HG03108 (cell line): ENCODE measurements around the gene GATB.
"Not testable (repeated sequence)": the region's sequence is repeated elsewhere in the genome, so short reads cannot be mapped to it uniquely, and the experiment has no call there.

ENCODE experiments used
- ATAC-seq: cut with Tn5 transposase; IDR thresholded peaks from one replicate; pipeline ENCODE4 v1.9.1; 2021; ENCODE audit warnings: moderate library complexity; ENCODE audit not compliant: unreplicated experiment

The GATB gene

DNA sequence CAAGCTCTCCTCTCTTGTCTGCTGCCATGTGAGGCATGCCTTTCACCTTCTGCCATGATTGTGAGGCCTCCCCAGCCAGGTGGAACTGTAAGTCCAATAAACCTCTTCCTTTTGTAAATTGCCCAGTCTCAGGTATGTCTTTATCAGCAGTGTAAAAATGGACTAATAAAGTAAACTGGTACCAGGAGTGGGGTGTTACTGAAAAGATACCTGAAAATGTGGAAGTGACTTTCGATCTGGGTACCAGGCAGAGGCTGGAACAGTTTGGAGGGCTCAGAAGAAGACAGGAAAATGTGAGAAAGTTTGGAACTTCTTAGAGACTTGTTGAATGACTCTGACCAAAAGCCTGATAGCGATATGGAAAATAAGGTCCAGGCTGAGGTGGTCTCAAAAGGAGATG is 24.0 kb downstream of the GATB start:
- not testable (repeated sequence) for ATAC-seq

DNA sequence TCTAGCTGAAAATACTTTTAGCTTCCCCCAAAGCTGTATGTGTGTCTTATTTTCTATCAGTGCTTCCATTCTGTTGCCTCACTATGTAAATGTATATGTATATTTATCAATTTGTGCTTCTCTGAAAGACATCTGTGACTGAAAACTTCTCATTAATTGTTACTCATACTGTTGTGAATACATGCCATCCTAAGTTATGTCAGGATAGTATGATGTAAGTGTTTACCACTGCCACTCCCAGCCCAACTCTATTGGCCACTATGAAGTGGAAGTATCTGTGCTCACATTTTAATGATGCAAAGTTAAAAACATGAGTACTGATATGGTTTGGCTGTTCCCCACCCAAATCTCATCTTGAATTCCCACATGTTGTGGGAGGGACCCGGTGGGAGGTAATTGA is 24.4 kb downstream of the GATB start:
- no peak for ATAC-seq

DNA sequence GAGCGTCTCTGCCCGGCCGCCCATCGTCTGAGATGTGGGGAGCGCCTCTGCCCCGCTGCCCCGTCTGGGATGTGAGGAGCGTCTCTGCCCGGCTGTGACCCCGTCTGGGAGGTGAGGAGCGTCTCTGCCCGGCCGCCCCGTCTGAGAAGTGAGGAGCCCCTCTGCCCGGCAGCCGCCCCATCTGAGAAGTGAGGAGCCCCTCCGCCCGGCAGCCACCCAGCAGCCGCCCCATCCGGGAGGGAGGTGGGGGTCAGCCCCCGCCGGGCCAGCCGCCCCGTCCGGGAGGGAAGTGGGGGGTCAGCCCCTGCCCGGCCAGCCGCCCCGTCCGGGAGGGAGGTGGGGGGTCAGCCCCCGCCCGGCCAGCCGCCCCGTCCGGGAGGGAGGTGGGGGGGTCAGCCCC is 29.1 kb downstream of the GATB start:
- not testable (repeated sequence) for ATAC-seq

DNA sequence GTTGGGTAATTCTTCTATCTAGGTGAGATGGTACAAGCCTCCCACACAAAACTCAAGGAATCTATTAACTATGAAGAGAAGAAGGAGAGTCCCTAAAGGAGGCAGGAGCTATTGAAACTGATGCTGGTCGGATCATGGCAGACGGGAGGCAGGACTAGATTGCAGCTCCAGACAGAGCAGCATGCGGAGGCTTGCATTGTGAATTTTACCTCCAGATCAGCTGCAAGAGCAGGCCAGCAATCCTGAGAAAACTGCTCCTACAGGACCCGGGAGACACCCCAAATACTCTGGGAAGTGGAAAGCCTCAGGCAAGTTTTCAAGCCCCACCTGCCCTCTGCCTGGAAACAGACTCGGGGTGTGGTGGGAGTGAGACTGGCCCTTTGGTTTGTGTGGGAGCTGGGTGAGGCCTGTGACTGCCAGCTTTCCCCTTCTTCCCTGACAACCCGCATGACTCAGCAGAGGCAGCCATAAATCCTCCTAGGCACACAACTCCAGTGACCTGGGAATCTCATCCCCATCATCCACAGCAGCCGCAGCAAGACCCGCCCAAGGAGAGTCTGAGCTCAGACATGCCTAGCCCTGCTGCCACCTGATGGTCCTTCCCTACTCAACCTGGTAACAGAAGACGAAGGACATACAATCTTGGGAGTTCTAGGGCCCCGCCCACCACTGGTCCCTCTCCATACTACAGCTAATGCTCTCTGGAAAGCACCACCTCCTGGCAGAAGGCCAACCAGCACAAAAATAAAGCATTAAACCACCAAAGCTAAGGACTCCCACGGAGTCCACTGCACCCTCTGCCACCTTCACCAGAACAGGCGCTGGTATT is 30.9 kb downstream of the GATB start:
- ATAC-seq = no peak

DNA sequence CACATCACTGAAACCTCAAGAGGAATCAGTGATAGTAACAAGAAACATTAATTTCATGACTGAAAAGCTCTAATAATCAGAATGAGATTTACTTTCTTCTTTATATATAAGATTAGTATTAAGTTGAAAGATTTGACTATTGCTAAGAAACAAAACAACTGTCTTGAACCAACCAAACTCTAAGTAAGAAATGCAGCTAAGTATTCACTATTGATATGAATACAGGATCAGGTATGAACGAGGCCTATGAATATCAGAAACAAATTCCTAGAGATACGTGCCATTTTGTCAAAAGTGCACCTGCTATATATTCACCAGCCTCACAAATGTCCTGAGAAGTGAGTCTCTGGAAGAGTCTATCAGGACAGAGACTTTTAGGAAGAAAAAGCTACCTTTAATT is 32.1 kb downstream of the GATB start:
- no peak for ATAC-seq

DNA sequence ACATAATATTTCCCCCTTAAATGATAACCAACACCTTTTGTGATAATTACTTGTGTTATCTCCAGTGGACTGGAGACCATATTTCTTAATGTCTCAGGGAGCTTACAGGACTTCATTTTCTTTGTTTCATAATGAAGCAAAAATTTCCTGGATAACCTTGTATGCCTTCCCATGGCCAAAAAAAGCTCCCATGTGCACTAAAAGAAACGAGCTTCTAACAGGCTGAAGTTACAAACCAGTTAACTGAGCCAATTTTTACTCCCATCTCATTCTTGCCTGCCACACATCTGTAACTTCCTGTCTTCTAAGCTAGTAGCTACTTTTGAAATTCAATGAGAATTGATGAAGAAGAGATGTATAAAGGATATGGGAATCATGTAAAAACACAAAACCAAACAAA is 32.8 kb downstream of the GATB start:
- ATAC-seq = no peak

DNA sequence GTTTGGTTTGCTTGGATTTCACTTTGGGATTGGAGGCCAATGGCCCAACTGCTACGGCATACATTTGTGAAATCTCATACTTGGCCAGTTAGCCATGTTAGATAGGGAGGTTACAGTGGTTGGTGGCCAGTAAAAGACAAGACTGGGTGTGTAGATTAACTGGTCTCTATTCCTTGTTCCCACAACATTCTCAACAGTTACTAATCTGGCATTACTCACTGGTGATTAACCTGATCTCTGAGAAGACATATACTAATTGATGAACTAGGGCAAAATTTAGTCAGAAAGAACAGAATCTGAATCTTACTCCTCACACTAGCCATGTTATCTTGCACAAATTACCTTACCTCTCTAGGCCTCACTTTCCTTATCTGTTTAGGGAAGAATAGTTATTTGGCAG is 33.4 kb downstream of the GATB start:
- no peak for ATAC-seq

DNA sequence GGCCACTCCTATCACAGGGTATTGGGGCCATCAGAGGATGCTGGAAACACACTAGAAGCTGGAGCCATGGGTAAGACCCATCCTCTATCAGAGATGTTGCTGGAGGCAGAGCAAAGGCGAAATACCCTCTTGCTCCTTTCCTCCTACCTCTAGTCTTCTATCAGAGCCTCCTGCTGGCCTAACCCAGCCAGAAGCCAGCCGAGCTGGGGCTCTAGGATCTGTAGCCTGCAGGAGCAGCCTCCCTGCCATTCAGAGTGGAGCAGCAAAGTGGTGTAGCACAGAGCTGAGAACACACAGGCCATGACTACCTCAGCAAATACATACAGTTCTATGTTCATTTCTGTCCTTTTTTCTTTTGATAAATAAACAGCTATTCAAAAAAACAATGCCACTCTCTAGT is 35.7 kb downstream of the GATB start:
- ATAC-seq = no peak

DNA sequence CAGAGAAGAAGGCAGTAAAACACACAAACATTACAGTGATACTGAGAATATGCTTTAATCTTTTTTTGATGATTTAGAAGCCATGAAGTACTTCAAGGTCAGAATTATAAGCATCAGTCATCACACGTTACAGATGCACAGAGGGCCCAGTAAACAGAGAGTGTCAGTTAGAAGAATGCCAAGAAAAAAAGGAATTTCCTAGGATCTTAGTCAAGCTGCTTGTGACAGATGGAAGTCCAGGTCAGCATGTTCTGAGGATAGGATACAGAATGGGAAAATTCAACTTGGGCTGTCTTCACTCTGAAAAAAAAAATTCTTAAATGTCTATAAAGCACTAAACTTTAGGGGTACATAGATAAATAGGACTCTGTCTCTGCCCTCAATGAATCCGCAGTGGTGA is 38.9 kb downstream of the GATB start:
- ATAC-seq = no peak

DNA sequence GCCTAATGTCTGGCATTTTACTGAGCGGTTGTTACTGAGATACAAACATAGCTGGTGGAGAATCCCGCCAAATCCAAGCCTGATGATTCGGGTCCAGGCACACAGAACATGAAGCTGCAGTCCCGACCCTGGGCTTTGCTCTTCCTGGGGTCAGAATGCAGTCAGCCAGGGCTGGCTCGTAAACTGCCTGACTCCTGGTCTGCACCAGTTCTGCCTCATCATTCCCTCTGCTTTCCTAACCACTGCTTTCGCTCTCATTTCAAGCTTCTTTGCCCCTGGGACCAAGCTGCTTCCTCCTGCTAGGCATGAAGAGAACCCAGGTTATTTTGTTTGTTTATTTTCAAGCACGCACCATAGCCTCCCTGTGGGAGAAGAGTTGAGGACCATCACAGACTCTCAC is 39.3 kb downstream of the GATB start:
- ATAC-seq = no peak

DNA sequence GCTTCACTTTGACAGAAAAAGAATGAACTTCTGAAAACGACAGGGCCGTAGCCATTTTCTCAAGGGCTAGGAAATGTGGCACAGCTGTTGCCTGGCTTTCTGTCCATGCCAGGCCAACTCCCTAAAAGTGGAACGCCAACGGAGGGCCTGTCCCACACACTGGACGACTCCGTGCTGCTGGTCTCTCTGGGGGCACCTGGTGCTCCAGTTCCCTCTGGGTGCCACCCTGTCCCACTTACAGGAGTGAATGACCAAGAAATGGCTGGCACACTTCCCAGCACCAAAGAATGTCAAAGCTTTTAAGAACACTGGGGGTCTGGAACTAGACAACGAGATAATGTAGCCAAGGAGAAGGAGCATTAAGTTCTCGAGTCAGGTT is 40.9 kb downstream of the GATB start:
- no peak for ATAC-seq

DNA sequence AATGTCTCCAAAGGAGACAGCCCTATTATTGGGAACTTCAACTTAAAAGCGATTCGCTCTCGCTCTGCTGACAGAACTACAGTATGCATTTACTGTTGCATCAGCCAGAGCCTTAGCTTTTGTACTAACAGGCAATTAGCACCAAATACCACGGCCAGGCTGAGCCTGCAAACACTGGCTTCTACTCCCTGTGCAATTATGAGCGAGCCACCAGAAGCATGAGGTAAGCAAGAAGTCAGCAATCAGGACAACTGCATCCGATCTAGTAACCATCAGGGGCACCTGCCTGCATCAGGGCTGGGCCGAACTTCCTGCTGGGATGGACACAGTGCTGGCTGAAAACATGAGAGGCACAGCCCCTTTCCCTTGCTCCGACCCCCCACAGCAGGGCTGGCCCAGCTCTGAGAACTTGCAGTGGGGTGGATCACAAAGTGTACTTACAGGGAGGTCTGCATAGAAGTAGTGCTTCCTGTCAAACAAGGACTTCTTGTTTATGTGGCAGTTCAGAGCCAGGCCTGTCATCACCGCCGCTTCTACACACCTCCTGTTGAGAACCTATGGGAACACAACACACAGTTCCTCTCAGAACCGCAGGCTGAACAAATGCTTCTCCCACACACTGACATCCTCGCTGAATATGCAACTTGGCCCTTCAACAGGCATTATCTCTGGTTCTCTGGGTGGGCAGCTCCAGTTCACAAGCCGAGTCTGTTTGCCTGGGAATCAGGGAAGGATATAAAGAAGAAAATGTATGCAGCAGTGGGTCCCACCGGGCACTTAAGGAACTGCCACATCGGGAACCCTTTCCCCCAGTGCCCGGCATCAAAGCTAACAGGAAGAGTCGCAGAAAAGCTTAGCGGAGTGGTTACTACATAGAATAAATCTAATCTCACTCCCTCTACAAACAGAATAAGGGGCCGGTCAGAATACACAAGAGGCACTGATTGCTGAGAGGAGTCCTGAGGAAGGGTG is 41.5 kb downstream of the GATB start:
- no peak for ATAC-seq

DNA sequence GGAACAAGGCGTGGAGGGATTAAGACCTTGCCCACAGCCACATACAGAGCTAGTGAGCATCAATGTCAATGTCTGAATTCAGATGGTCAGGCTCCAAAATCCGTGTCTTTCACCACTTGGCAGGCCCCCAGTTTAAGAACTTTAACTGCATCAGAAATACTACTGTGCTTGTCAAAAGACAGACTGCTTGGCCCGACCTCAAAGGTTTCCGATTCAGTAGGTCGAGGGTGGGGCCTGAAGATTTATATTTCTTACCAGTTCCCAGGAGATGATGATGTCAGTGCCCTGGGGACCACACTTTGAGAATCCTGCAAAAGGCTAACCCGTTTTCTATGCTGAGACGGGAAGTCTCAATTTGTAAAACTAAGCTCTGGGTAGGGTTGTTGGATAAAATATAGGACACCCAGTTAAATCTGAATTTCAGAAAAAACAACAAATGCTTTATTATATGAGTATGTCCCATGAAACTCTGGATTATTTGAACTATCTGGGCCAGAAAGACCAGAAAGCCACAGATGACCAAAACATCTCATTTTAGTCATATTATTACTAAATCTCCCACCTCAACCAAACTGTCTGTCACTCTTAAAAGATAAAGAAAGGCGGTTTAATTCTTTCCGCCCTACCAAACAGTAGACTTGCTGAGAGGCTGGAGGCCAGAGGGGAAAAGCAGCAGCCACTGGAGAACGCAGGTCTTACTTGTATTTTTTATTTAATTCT is 42.7 kb downstream of the GATB start:
- ATAC-seq = no peak

DNA sequence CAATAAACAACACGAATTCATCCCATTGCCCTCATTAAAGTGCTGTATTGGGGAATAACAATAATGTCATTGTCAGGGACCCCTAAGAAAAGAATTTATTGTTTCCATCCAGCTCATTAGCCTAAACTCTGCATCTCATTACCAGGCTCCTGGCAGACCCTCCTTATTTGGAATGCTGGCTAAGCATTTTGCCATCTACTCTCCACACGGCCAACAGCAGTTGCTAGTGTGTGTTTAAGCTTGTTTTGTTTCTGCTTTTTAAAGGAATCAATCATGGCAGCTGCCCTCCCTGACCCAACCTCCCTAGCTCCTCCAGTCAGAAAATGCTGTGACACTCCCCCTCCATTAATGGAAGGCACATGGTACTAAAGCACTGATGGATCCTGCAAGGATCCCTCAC is 43.5 kb downstream of the GATB start:
- no peak for ATAC-seq

DNA sequence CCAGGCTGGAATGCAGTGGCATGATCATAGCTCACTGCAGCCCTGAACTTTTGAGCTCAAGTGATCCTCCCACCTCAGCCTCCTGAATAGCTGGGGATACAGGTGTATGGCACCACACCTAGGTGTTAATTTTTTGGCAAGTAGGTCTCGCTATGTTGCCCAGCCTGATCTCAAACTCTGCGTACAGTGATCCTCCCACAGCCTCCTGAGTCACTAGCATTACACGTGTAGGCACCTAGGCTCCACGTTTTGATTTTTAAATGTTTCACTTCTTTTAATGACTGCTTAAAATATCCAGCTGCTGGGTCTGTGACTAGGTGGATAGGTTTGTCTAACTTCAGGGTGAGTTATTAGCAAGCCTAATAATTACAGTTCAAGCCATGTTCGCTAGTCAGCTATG is 44.5 kb downstream of the GATB start:
- no peak for ATAC-seq

DNA sequence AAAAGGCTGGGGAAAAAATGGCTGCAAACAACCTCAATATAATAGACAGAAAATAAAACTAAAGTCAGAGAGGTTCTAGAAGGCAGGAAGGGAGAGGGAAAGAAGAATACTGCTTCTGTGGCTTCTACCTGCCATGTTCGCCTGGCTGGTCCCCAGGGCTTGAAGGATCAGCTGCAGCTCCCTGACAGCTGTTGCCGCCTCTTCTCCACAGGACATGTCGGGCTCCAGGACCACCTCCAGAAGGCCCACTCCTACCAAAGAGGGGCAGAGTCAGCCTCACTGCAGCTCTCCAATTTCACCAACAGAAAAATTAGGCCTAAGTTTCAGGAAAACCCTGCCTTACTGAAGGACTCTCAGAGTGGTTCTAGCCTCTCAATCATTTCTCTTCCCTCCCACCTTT is 44.9 kb downstream of the GATB start:
- no peak for ATAC-seq

DNA sequence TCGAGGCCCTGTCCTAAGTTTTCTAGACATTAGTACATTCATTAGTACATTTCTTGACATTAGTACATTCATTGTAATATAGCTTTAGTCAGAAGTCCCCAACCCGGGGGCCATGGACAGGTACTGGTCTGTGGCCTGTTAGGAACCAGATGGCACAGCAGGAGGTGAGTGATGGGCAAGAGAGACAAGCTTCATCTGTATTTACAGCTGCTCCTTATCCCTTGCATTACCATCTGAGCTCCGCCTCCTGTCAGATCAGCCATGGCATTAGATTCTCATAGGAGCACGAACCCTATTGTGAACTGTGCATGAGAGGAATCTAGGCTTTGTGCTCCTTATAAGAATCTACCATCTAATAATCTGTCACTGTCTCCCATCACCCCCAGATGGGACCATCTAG is 48.0 kb downstream of the GATB start:
- no peak for ATAC-seq

DNA sequence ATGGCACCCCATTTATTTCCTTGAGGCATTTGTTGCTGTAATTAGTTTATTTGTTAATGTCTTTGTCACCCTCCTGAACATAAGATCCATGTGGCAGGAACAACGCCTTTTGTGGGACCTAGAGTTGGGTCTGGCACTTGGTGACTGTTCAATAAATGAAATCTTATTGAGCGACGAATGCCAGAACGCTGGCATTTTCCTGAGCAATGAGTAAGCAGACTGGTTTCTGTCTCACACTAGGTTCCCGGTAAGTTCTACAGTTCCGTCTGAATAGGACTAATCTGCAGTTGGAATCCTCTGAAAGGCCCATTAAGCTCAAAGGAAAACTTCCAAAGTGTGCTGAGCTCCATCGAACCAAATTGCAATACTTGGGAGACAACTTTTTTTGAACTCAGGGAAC is 49.2 kb downstream of the GATB start:
- ATAC-seq = no peak

DNA sequence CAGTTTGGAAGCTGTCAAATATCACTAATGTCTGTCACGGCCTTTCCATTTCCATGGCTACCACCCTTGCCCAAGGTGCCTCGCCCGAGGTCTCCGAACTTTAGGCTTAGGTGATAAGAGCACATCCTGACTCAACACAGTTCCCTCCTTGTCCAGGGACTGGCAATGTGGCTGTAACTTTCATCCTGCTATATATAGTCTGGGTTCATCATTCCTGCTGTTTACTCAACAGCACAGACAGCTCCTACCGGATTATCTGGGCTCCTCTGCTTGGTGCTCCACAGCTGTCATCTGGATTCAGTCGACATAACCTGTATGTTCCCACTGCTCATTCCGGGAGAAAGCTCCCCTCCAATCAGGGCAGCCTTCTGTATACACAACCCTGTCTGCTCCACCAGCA is 51.2 kb downstream of the GATB start:
- no peak for ATAC-seq

DNA sequence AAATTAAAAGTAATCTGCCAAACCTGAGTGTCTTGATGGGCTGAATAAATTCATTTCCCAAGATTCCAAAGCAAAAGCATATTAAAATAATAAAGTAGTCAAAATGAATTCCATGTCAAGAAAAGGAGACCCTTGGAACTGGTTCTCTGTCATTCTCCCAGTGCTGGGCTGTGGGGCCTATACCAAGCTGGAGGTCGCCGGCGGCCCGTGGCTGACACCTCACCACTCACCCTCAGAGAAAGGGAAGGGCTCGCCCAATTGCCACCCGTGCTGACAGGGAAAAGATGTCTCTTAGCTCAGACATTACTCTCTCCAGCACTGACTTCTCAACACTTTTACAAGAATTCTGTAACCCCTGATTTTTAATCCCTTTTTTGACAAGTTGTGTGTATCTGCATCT is 51.7 kb downstream of the GATB start:
- no peak for ATAC-seq

DNA sequence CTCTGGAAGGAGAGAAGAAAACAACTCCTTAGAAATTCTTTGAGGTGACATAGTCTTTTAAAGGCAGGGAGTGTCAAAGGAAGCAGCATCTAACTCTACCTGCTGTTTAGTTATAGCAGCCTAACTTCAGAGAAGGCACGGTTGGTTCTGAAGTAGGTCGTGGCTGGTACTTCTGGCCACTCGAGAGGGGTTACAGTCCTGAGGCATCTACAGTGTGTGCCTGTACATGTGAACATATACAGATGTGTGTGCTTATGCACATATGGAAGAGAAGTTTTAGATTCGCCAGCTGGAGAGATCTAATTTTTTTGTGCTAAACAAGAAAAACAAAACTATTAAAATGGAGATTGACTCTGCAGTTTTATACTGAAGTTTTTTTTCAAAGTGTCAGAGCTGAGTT is 52.7 kb downstream of the GATB start:
- ATAC-seq = no peak

DNA sequence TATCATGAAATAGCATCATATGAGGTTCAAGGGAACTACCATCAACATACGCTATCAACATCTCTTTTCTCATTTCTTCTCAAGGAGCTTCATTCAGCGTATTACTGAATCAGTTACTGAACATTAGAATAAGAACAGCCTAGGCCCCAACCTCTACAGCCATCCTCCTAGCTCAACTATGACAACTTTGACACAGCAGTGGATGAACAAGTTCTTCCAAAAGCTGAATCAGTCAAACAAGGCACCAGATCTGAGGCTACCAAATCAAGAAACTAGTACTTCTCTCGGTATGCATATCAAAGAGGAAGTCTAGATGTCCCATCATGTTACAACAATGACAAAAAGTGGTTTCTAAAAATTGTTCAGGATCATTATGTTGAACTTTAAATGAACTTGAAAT is 57.4 kb downstream of the GATB start:
- no peak for ATAC-seq
